ENCODE data around the gene PRDM7. TPM values are rescaled to one million over a fixed set of nuclear protein-coding genes. Genes with fewer than 3 reads are reported as not detected.
A peak's percentile ranks its signal among the peaks of the same experiment; 100 is the strongest.

Gene PRDM7
- total and polyA plus RNA-seq, 9 of the 15 experiments (the other 6 are each of a cell fraction or from before 2014, with no cell fraction given) = not detected

GRCh38 chr16:90009172-90009899 lies 67.8 kb downstream of the PRDM7 start:
- H3K36me3 ChIP-seq (ENCODE audit: control insufficient read depth, insufficient read depth, low read length) = no peaks in the 10 kb centered on the region
- H4K20me1 ChIP-seq (replicated peaks; ENCODE audit: control insufficient read depth, insufficient read depth, low read length) = no peaks in the 10 kb centered on the region
- H3K9me1 ChIP-seq (ENCODE audit: control insufficient read depth, insufficient read depth, low read length) = no peaks in the 10 kb centered on the region
- TF ChIP-seq ELF2 (CRISPR knock-in tag; IDR thresholded peaks at IDR 0.05) = no peak
- TF ChIP-seq HDAC2 (IDR thresholded peaks at IDR 0.05) = no peak
- TF ChIP-seq POLR2G (IDR thresholded peaks at IDR 0.05; ENCODE audit: low read depth, low read length) = peak; percentile 16; the same call in 1 of the 2 replicates
- no peak overlapping the region for H3K27ac ChIP-seq (ENCODE audit: extremely low read depth, low read depth, low read length)
- no TSS peak for BruUV-seq (replicated peaks)
- WGBS (ENCODE audit: insufficient coverage, low coverage, missing lambda C conversion rate) = 49% methylated on average over 19 of the region's 22 CpGs
- FAIRE-seq = no peak
- POLR2A ChIA-PET = interaction anchor here (0.7 to 1.3 kb wide), 2 partner anchors 9 to 34 kb away, joined by 3 read pairs; no protein-coding TSS in a partner anchor
- intact Hi-C loops (cut with micrococcal nuclease) (no loop called here), in situ Hi-C loops (cut with MboI) (no loop called here)
- H3K4me3 ChIP-seq = no peak overlapping the region
- no peak for DNase-seq (ENCODE audit: extremely low read depth in 1 of 4, low spot score in 3 of 4)
- no peak overlapping the region for H2AFZ ChIP-seq (ENCODE audit: low read depth, low read length)
- H3K27me3 ChIP-seq (ENCODE audit: control insufficient read depth in 2 of 2, insufficient read depth in 2 of 2, low read length in 2 of 2) = no peaks in the 10 kb centered on the region
- H3K4me1 ChIP-seq (replicated peaks in 1 of 2; ENCODE audit: control insufficient read depth in 2 of 2, insufficient read depth in 2 of 2, low read length in 2 of 2) = peaks cover 0 to 44% of the 10 kb centered on the region in 2 experiments; a peak in 3 of 5 replicates
- H3K79me2 ChIP-seq (ENCODE audit: control insufficient read depth, insufficient read depth, low read length) = no peaks in the 10 kb centered on the region
- H3K9me3 ChIP-seq (replicated peaks; ENCODE audit: control insufficient read depth, insufficient read depth, low read depth, low read length) = no peaks in the 10 kb centered on the region
- H3K9ac ChIP-seq (ENCODE audit: insufficient read depth in 1 of 2, low read depth in 2 of 2, low read length in 2 of 2) = peak overlapping the region in 1 of 2 experiments; percentile 65; a peak in 2 of 4 replicates
- CTCF ChIA-PET (ENCODE audit: low intra/inter-chr PET ratio) = no interaction called here
- ATAC-seq = 0 out of 3 replicates have a peak, but pooled peaks have one; percentile 8
- H3K4me2 ChIP-seq (ENCODE audit: insufficient read depth, low read length) = no peak overlapping the region

GRCh38 chr16:90008708-90009145 lies 68.4 kb downstream of the PRDM7 start:
- no peaks in the 10 kb centered on the region for H3K79me2 ChIP-seq (ENCODE audit: control insufficient read depth, insufficient read depth, low read length)
- no peaks in the 10 kb centered on the region for H4K20me1 ChIP-seq (replicated peaks; ENCODE audit: control insufficient read depth, insufficient read depth, low read length)
- H3K9me1 ChIP-seq (ENCODE audit: control insufficient read depth, insufficient read depth, low read length) = no peaks in the 10 kb centered on the region
- ATAC-seq = peak; percentile 56
- H3K36me3 ChIP-seq (ENCODE audit: control insufficient read depth, insufficient read depth, low read length) = no peaks in the 10 kb centered on the region
- no peaks in the 10 kb centered on the region for H3K9me3 ChIP-seq (replicated peaks; ENCODE audit: control insufficient read depth, insufficient read depth, low read depth, low read length)
- WGBS (ENCODE audit: insufficient coverage, low coverage, missing lambda C conversion rate) = 22% methylated on average over 13 of the region's 13 CpGs
- H2AFZ ChIP-seq (ENCODE audit: low read depth, low read length) = no peak overlapping the region
- ChIA-PET CTCF (ENCODE audit: low intra/inter-chr PET ratio) (no interaction called here), POLR2A (interaction anchor here (0.7 to 1.3 kb wide), 2 partner anchors 10 to 33 kb away, joined by 3 read pairs; no protein-coding TSS in a partner anchor)
- DNase-seq (ENCODE audit: extremely low read depth in 1 of 4, low spot score in 3 of 4) = no peak
- in situ Hi-C loops (cut with MboI) = no loop called here
- BruUV-seq (replicated peaks) = no TSS peak
- H3K9ac ChIP-seq (ENCODE audit: insufficient read depth in 1 of 2, low read depth in 2 of 2, low read length in 2 of 2) = peak overlapping the region in 1 of 2 experiments; percentile 65; a peak in 1 of 4 replicates
- no peak overlapping the region for H3K4me3 ChIP-seq
- H3K27ac ChIP-seq (ENCODE audit: extremely low read depth, low read depth, low read length) = no peak overlapping the region
- H3K27me3 ChIP-seq (ENCODE audit: control insufficient read depth in 2 of 2, insufficient read depth in 2 of 2, low read length in 2 of 2) = no peaks in the 10 kb centered on the region
- FAIRE-seq = no peak
- no peak overlapping the region for H3K4me2 ChIP-seq (ENCODE audit: insufficient read depth, low read length)
- peaks cover 0 to 44% of the 10 kb centered on the region in 2 experiments; a peak in 3 of 5 replicates for H3K4me1 ChIP-seq (replicated peaks in 1 of 2; ENCODE audit: control insufficient read depth in 2 of 2, insufficient read depth in 2 of 2, low read length in 2 of 2)
- intact Hi-C loops (cut with micrococcal nuclease) = no loop called here
- TF ChIP-seq EWSR1 (IDR thresholded peaks at IDR 0.05; ENCODE audit: borderline replicate concordance, low read depth, partially characterized antibody) (no peak), DPF2 (IDR thresholded peaks at IDR 0.05) (no peak), EZH2 (IDR thresholded peaks at IDR 0.05; ENCODE audit: borderline replicate concordance, low read depth, low read length) (no peak), ZNF639 (CRISPR knock-in tag; conservative IDR thresholded peaks at IDR 0.05 in 1 of 2, IDR thresholded peaks at IDR 0.05 in 1 of 2) (no peak), CEBPB (tag; IDR thresholded peaks at IDR 0.05) (no peak), ZNF280B (CRISPR knock-in tag; IDR thresholded peaks at IDR 0.05) (no peak)

Measured in K562 (cell line).